Psoas muscle (tissue), 8 donors: ENCODE results near the gene RNF44. TPM values are rescaled to one million over a fixed set of nuclear protein-coding genes. Genes with fewer than 3 reads are reported as not detected.

Experiments used
- ATAC-seq, 4 donors: fragments of 200-7000 bp; cut with Tn5 transposase; one replicate each; pipeline ENCODE4 v1.9.1; 2020; ENCODE audit warnings: moderate library complexity in 3 of 4, mild to moderate bottlenecking in 2 of 4
- DNase-seq, 2 donors: peaks; one replicate each; pipeline ENCODE4 v3.0.0-alpha.2; 2020
- H3K27ac ChIP-seq: fragments of 200-600 bp; one replicate; pipeline ENCODE4 v1.8.0; 2022
- H3K27me3 ChIP-seq, 3 donors: fragments of 200-600 bp in 1 of 3; one replicate each; pipeline versions ENCODE4 v1.6.1 to v1.8.0; 2013 to 2022; ENCODE audit warnings: low read length in 2 of 3, mild to moderate bottlenecking in 2 of 3, moderate library complexity in 1 of 3; ENCODE audit not compliant: insufficient read depth in 3 of 3
- H3K36me3 ChIP-seq, 2 donors: fragments of 200-600 bp in 1 of 2; one replicate each; pipeline versions ENCODE4 v1.6.1 to v1.8.0; 2013 to 2022; ENCODE audit warnings: low read depth in 1 of 2, mild to moderate bottlenecking in 1 of 2, moderate library complexity in 1 of 2; ENCODE audit not compliant: insufficient read depth in 1 of 2
- H3K4me1 ChIP-seq: fragments of 200-600 bp; one replicate; pipeline ENCODE4 v1.8.0; 2022
- H3K4me3 ChIP-seq: fragments of 200-600 bp; one replicate; pipeline ENCODE4 v1.8.0; 2022; ENCODE audit warnings: mild to moderate bottlenecking
- H3K9me3 ChIP-seq: fragments of 200-600 bp; one replicate; pipeline ENCODE4 v1.8.0; 2022
- CTCF ChIP-seq: fragments of 200-600 bp; IDR thresholded peaks from one replicate; pipeline ENCODE4 v1.8.0; 2022; ENCODE audit warnings: antibody characterized with exemption
- WGBS, 3 donors: extraction: QIAGEN DNeasy Blood & Tissue Kit; methylation state at CpG; one replicate each; pipeline versions ENCODE4 v1.1.6 to v1.1.7; 2013; 5-methylcytosine and 5-hydroxymethylcytosine counted together
- intact Hi-C, 2 donors: fragments of 100-400 bp; cut with DNase I; formaldehyde crosslinking; loops; one replicate each; pipeline versions ENCODE4 v1.11.0 to v1.14.2; 2022
- polyA plus RNA-seq, 3 donors: library from polyadenylated mRNA; stranded (reverse); fragments of 200-250 nt; gene quantifications; one replicate each; pipeline ENCODE4 v1.2.3, GENCODE V29; 2013
- total RNA-seq, 4 donors: library from RNA; stranded (reverse); fragmentation: NEBNext Ultra II Directional in 2 of 4; extraction: Animal tissue kit (Norgen Biotek cat#: 25700) in 2 of 4; gene quantifications; one replicate each; pipeline versions ENCODE4 v1.2.1 to v1.2.4, GENCODE V29; 2021 to 2023
- donor health status: healthy with polysubstance abuse.
- donor health status: DM: no; HTN: no; CAD: no; lungs with moderate emphysema.
- donor health status: Bipolar disorder and iron deficiency.
- donor health status: healthy.
- donor health status: DM: yes; HTN: yes; CAD: no.
- donor health status: DM: no; HTN: no; CAD: no.
- donor health status: DM: no; HTN: no; CAD: no.
- donor health status: DM: yes; HTN: yes; CAD: no.

RNF44 gene
- total and polyA plus RNA-seq, 7 donors, result 5.6 to 22.4 (median 14.2) TPM

DNA sequence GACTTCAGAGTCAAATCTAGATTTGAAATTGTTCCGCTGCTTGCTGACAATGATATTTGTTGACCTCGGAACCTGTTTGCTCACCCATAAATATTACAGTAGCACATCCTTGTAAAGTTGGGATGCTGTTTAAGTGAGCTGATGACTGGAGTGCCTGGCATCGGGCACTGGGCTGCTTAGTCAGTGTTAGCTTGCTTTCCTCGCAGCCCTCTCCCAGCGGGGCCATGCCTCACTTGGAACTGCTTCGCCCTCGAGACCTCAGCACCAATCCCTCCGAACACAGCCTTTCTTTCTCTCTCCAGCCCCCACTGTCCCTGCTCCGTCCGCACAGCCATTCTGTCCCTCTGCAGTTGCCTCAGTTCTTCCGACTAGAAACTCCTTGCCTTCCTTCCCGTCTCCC lies 23.4 kb downstream of the RNF44 start:
- Histone ChIP-seq H3K4me1 (no peaks in the 10 kb centered on the region), H3K9me3 (no peaks in the 10 kb centered on the region), H3K4me3 (no peak overlapping the region), H3K27me3 (no peaks in the 10 kb centered on the region), H3K27ac (no peak overlapping the region), H3K36me3 (peaks cover 0 to 16% of the 10 kb centered on the region in 2 donors)
- WGBS, 3 donors, result 84 to 87% (median 87%) methylated on average over 12 of the region's 12 CpGs
- no peak for ATAC-seq
- intact Hi-C loops, result no loop called here
- no peak for TF ChIP-seq CTCF
- no peak for DNase-seq

- TF ChIP-seq CTCF, result no peak
- 32 to 47% (median 34%) methylated on average over 4 of the region's 4 CpGs for WGBS, 3 donors
- Histone ChIP-seq H3K9me3 (no peaks in the 10 kb centered on the region), H3K36me3 (peaks cover 8 to 68% of the 10 kb centered on the region in 2 donors), H3K27ac (peak overlapping the region; percentile 16), H3K4me3 (no peak overlapping the region), H3K4me1 (no peaks in the 10 kb centered on the region), H3K27me3 (no peaks in the 10 kb centered on the region)
- ATAC-seq (peak; percentile 28 to 73 (median 46)), DNase-seq (no peak)
- intact Hi-C loops, result no loop called here
Measured at GRCh38 chr5:176508603-176509002, 28.6 kb downstream of the RNF44 start.

- 64 to 74% (median 68%) methylated on average over 2 of the region's 2 CpGs for WGBS, 3 donors
- peaks cover 8 to 75% of the 10 kb centered on the region in 2 donors for H3K36me3 ChIP-seq
- H3K27me3 ChIP-seq, result no peaks in the 10 kb centered on the region
- ATAC-seq (peak in 1 of 4 donors; percentile 37), DNase-seq (no peak)
- no peak for TF ChIP-seq CTCF
- peak overlapping the region; percentile 16 for H3K27ac ChIP-seq
- no peak overlapping the region for H3K4me3 ChIP-seq
- no peaks in the 10 kb centered on the region for H3K4me1 ChIP-seq
- intact Hi-C loops, result no loop called here
- H3K9me3 ChIP-seq, result no peaks in the 10 kb centered on the region
Measured at GRCh38 chr5:176507911-176508310, 29.3 kb downstream of the RNF44 start.

DNA sequence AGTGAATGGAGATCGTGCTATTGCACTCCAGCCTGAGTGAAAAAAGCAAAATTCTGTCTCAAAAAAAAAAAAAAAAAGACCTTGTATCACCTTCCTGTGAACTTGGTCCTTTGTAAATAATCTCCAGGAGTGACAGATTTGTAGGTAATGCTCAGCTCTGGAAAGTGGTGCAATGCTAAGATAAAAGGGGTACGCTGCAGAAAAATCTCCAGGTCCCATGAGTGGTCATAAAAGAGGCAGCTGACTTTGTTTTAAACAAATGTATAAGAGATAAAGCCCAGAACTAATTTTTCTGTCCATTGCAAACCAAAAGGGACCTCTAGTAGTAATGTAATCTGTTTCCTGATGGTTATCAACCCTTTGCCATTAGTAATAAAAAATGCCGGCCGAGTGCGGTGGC lies 33.7 kb downstream of the RNF44 start:
- WGBS, 3 donors, result 86 to 93% (median 93%) methylated on average over 5 of the region's 5 CpGs
- DNase-seq (no peak), ATAC-seq (no peak)
- H3K27ac ChIP-seq, result no peak overlapping the region
- H3K27me3 ChIP-seq, result no peaks in the 10 kb centered on the region
- H3K9me3 ChIP-seq, result no peaks in the 10 kb centered on the region
- intact Hi-C loops, result no loop called here
- no peaks in the 10 kb centered on the region for H3K4me1 ChIP-seq
- peaks cover 18 to 100% of the 10 kb centered on the region in 2 donors for H3K36me3 ChIP-seq
- TF ChIP-seq CTCF, result no peak
- H3K4me3 ChIP-seq, result no peak overlapping the region

DNA sequence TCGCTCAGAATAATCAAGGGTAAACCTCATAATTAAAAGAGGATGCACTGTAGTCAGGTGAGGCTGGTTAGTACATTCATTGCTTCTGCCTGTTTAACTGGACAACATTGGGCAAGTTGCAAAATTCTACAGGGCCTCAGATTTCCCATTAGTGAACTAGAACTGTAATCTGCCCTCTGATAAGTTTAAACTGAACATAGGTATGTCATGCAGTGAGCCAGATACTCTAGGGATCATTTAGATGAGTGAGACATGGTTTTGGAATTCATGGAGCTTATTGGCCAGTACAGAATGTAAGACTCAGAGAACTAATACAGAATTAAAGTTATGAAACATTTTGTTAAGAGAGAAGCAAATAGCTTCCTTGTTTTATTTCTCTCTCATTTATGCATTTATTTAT lies 35.9 kb downstream of the RNF44 start:
- H3K27ac ChIP-seq, result no peak overlapping the region
- H3K36me3 ChIP-seq, result peaks cover 17 to 100% of the 10 kb centered on the region in 2 donors
- no peaks in the 10 kb centered on the region for H3K9me3 ChIP-seq
- intact Hi-C loops, result no loop called here
- H3K4me1 ChIP-seq, result no peaks in the 10 kb centered on the region
- peak in 3 of 4 donors; percentile 62 to 85 (median 64) for ATAC-seq
- no peak for DNase-seq
- TF ChIP-seq CTCF, result no peak
- WGBS, 3 donors, result 97 to 100% (median 98%) methylated on average over 1 of the region's 1 CpG
- H3K4me3 ChIP-seq, result no peak overlapping the region
- no peaks in the 10 kb centered on the region for H3K27me3 ChIP-seq
